HG02840 (cell line): Measurements from ENCODE around the gene GPR42.
"Not testable (repeated sequence)": the region's sequence is repeated elsewhere in the genome, so short reads cannot be mapped to it uniquely, and the experiment has no call there.

ENCODE experiments used
- ATAC-seq: cut with Tn5 transposase; IDR thresholded peaks from one replicate; pipeline ENCODE4 v1.9.1; 2021; ENCODE audit warnings: mild to moderate bottlenecking, moderate library complexity, moderate number of reproducible peaks; ENCODE audit not compliant: unreplicated experiment, low FRiP score

Gene GPR42

GRCh38 chr19:35362261-35363000 is 8.4 kb upstream of the GPR42 start:
- no peak for ATAC-seq

GRCh38 chr19:35363001-35363590 is 7.8 kb upstream of the GPR42 start:
- ATAC-seq, result no peak

- no peak for ATAC-seq
Observed at GRCh38 chr19:35363711-35364425, 7.0 kb upstream of the GPR42 start.

GRCh38 chr19:35365303-35365702 is 5.6 kb upstream of the GPR42 start:
- no peak for ATAC-seq

- no peak for ATAC-seq
Observed at GRCh38 chr19:35368378-35368777, 2.5 kb upstream of the GPR42 start.

GRCh38 chr19:35369522-35369921 is 1.3 kb upstream of the GPR42 start:
- no peak for ATAC-seq

GRCh38 chr19:35373492-35373891 is 2.6 kb downstream of the GPR42 start:
- no peak for ATAC-seq

- ATAC-seq, result not testable (repeated sequence)
Observed at GRCh38 chr19:35374031-35374430, 3.2 kb downstream of the GPR42 start.

GRCh38 chr19:35375505-35376307 is 4.8 kb downstream of the GPR42 start:
- no peak for ATAC-seq

GRCh38 chr19:35377656-35378055 is 6.8 kb downstream of the GPR42 start:
- no peak for ATAC-seq

GRCh38 chr19:35378356-35378755 is 7.5 kb downstream of the GPR42 start:
- ATAC-seq, result no peak

GRCh38 chr19:35379545-35379944 is 8.7 kb downstream of the GPR42 start:
- not testable (repeated sequence) for ATAC-seq

GRCh38 chr19:35379992-35380391 is 9.1 kb downstream of the GPR42 start:
- ATAC-seq, result no peak

GRCh38 chr19:35380450-35381124 is 9.7 kb downstream of the GPR42 start:
- no peak for ATAC-seq

- no peak for ATAC-seq
Observed at GRCh38 chr19:35381318-35381717, 10.4 kb downstream of the GPR42 start.

GRCh38 chr19:35381926-35382325 is 11.1 kb downstream of the GPR42 start:
- no peak for ATAC-seq

- no peak for ATAC-seq
Observed at GRCh38 chr19:35383536-35383935, 12.7 kb downstream of the GPR42 start.

GRCh38 chr19:35388277-35389054 is 17.6 kb downstream of the GPR42 start:
- no peak for ATAC-seq

GRCh38 chr19:35389192-35389861 is 18.5 kb downstream of the GPR42 start:
- ATAC-seq, result no peak
